ENCODE data around the gene AP1S1. TPM values are rescaled to one million over a fixed set of nuclear protein-coding genes. Genes with fewer than 3 reads are reported as not detected.

The AP1S1 gene
- total RNA-seq, 2 experiments from 2014 or later: 3.0 to 3.9 TPM

GRCh38 chr7:101165075-101165957 lies 11.0 kb downstream of the AP1S1 start, which contains the start of gene VGF:
Gene VGF, minus strand, starts transcription at chr7:101165569. Its CDS starts 726 bp downstream, at chr7:101164843.
- Histone ChIP-seq H3K4me1 (ENCODE audit: insufficient read depth, low read length) (peaks cover 58% of the 10 kb centered on the region), H3K4me3 (ENCODE audit: low read length) (peak within 1 kb of the TSS; percentile 19), H3K27me3 (ENCODE audit: control insufficient read depth in 1 of 2, insufficient read depth in 2 of 2, low read length in 2 of 2) (peaks cover 78 to 83% of the 10 kb centered on the region in 2 experiments), H3K36me3 (ENCODE audit: insufficient read depth, low read length) (no peaks in the 10 kb centered on the region), H3K27ac (ENCODE audit: low read depth in 1 of 2, low read length in 2 of 2) (no peak within 1 kb of the TSS), H3K9me3 (ENCODE audit: control insufficient read depth in 1 of 2, insufficient read depth in 1 of 2, low read length in 2 of 2) (peaks cover 0 to 39% of the 10 kb centered on the region in 2 experiments)
- Mint-ChIP-seq H3K9me3 (no peaks in the 10 kb centered on the region), H3K27ac (peak within 1 kb of the TSS; percentile 14), H3K4me3 (peak within 1 kb of the TSS; percentile 74), H3K36me3 (ENCODE audit: low read depth) (peaks cover 5% of the 10 kb centered on the region), H3K27me3 (peaks cover 80% of the 10 kb centered on the region), H3K4me1 (ENCODE audit: low read depth) (peaks cover 43% of the 10 kb centered on the region)
- DNase-seq: peak; percentile 85 to 97 (median 92)
- no peak for TF ChIP-seq CTCF (IDR thresholded peaks at IDR 0.05)
- ATAC-seq (ENCODE audit: poor library complexity): peak; percentile 85
- POLR2A ChIA-PET: interaction anchor here (0.8 to 1.8 kb wide), 7 partner anchors 10 to 290 kb away, joined by 3 to 7 read pairs (median 4); partner anchors contain the start of genes AP1S1, PLOD3, SRRT and ZNHIT1
- CTCF ChIA-PET: interaction anchor here (3.1 kb wide), 1 partner anchor 21 kb away, joined by 12 read pairs; no protein-coding TSS in a partner anchor
- intact Hi-C loops (cut with DNase I, micrococcal nuclease): loop anchor here in 1 of 2 experiments (5.0 kb wide), 2 partner anchors 87 to 278 kb away; partner anchors contain the start of gene UFSP1

GRCh38 chr7:101165958-101166647 lies 11.8 kb downstream of the AP1S1 start:
- Histone ChIP-seq H3K36me3 (ENCODE audit: insufficient read depth, low read length) (no peaks in the 10 kb centered on the region), H3K4me1 (ENCODE audit: insufficient read depth, low read length) (peaks cover 65% of the 10 kb centered on the region), H3K9me3 (ENCODE audit: control insufficient read depth in 1 of 2, insufficient read depth in 1 of 2, low read length in 2 of 2) (peaks cover 0 to 39% of the 10 kb centered on the region in 2 experiments), H3K4me3 (ENCODE audit: low read length) (peak overlapping the region; percentile 19), H3K27me3 (ENCODE audit: control insufficient read depth in 1 of 2, insufficient read depth in 2 of 2, low read length in 2 of 2) (peaks cover 85 to 91% of the 10 kb centered on the region in 2 experiments), H3K27ac (ENCODE audit: low read depth in 1 of 2, low read length in 2 of 2) (no peak overlapping the region)
- ATAC-seq (ENCODE audit: poor library complexity): no peak
- Mint-ChIP-seq H3K4me1 (ENCODE audit: low read depth) (peaks cover 51% of the 10 kb centered on the region), H3K4me3 (peak overlapping the region; percentile 74), H3K9me3 (no peaks in the 10 kb centered on the region), H3K36me3 (ENCODE audit: low read depth) (no peaks in the 10 kb centered on the region), H3K27me3 (peaks cover 82% of the 10 kb centered on the region), H3K27ac (peak overlapping the region; percentile 14)
- intact Hi-C loops (cut with DNase I, micrococcal nuclease): loop anchor here in 1 of 2 experiments (2.0 to 5.0 kb wide), 3 partner anchors 13 to 279 kb away; partner anchors contain the start of gene UFSP1
- DNase-seq: no peak
- no peak for TF ChIP-seq CTCF (IDR thresholded peaks at IDR 0.05)
- POLR2A ChIA-PET: interaction anchor here (0.8 to 1.8 kb wide), 6 partner anchors 11 to 291 kb away, joined by 3 to 7 read pairs (median 4); partner anchors contain the start of genes AP1S1, PLOD3, SRRT and ZNHIT1
- CTCF ChIA-PET: interaction anchor here (3.1 kb wide), 1 partner anchor 22 kb away, joined by 12 read pairs; no protein-coding TSS in a partner anchor

GRCh38 chr7:101166648-101166908 lies 12.3 kb downstream of the AP1S1 start:
- Histone ChIP-seq H3K4me3 (ENCODE audit: low read length) (no peak overlapping the region), H3K27me3 (ENCODE audit: control insufficient read depth in 1 of 2, insufficient read depth in 2 of 2, low read length in 2 of 2) (peaks cover 85 to 93% of the 10 kb centered on the region in 2 experiments), H3K9me3 (ENCODE audit: control insufficient read depth in 1 of 2, insufficient read depth in 1 of 2, low read length in 2 of 2) (peaks cover 0 to 41% of the 10 kb centered on the region in 2 experiments), H3K27ac (ENCODE audit: low read depth in 1 of 2, low read length in 2 of 2) (no peak overlapping the region), H3K36me3 (ENCODE audit: insufficient read depth, low read length) (no peaks in the 10 kb centered on the region), H3K4me1 (ENCODE audit: insufficient read depth, low read length) (peaks cover 70% of the 10 kb centered on the region)
- Mint-ChIP-seq H3K4me1 (ENCODE audit: low read depth) (peaks cover 55% of the 10 kb centered on the region), H3K36me3 (ENCODE audit: low read depth) (no peaks in the 10 kb centered on the region), H3K27me3 (peaks cover 82% of the 10 kb centered on the region), H3K9me3 (no peaks in the 10 kb centered on the region), H3K27ac (no peak overlapping the region), H3K4me3 (no peak overlapping the region)
- intact Hi-C loops (cut with DNase I, micrococcal nuclease): loop anchor here in 1 of 2 experiments (2.0 to 5.0 kb wide), 3 partner anchors 14 to 279 kb away; partner anchors contain the start of gene UFSP1
- DNase-seq (no peak), ATAC-seq (ENCODE audit: poor library complexity) (no peak)
- no peak for TF ChIP-seq CTCF (IDR thresholded peaks at IDR 0.05)
- CTCF ChIA-PET: no interaction called here
- POLR2A ChIA-PET: interaction anchor here (1.8 kb wide), 1 partner anchor 51 kb away, joined by 7 read pairs; the partner anchor contains the start of genes PLOD3 and ZNHIT1

All from CD4-positive, alpha-beta T cell (primary cell).